IMR-90 (cell line): Measurements from ENCODE around the gene SLC16A1. TPM values are rescaled to one million over a fixed set of nuclear protein-coding genes. Genes with fewer than 3 reads are reported as not detected.

Source experiments
- ATAC-seq: fragments of 200-7000 bp; cut with Tn5 transposase; 2 replicates; pipeline ENCODE4 v1.9.1; 2020; ENCODE audit warnings: low read depth, mild to moderate bottlenecking, moderate library complexity
- BruUV-seq: library from RNA; stranded (reverse); fragments of 400-500 nt; replicated peaks from 2 replicates; lab custom pipeline; 2021; lab: Mats Ljungman, UMichigan
- CTCF ChIA-PET: fragments of 300-600 bp; formaldehyde crosslinking; extraction: SDS; loops from one replicate; lab custom pipeline; 2021; ENCODE audit warnings: antibody characterized with exemption; lab: Yijun Ruan, JAX
- POLR2A ChIA-PET: fragments of 300-600 bp; sonication (Branson Sonifier 250); formaldehyde crosslinking; loops from one replicate; lab custom pipeline; 2022; ENCODE audit warnings: antibody characterized with exemption; ENCODE audit not compliant: unreplicated experiment; lab: Charles Lee
- DNase-seq: peaks from one replicate; pipeline ENCODE4 v3.0.0; 2013
- H2AFZ ChIP-seq: replicated peaks from 2 replicates; pipeline ENCODE3; 2013; ENCODE audit warnings: low read length, mild to moderate bottlenecking; ENCODE audit not compliant: poor library complexity
- H2AK5ac ChIP-seq: 2 replicates; pipeline ENCODE4 v1.6.1; 2013; ENCODE audit warnings: low read depth, low read length, inconsistent platforms
- H2AK9ac ChIP-seq: replicated peaks from 2 replicates; pipeline ENCODE3; 2013; ENCODE audit warnings: mild to moderate bottlenecking, low read depth, low read length, moderate library complexity; ENCODE audit not compliant: poor library complexity
- H2BK120ac ChIP-seq: 2 replicates; pipeline ENCODE4 v1.6.1; 2013; ENCODE audit warnings: low read depth, low read length, inconsistent platforms
- H2BK15ac ChIP-seq: 3 replicates; pipeline ENCODE4 v1.6.1; 2013; ENCODE audit warnings: low read depth, low read length, inconsistent platforms
- H2BK20ac ChIP-seq: 2 replicates; pipeline ENCODE4 v1.6.1; 2013; ENCODE audit warnings: low read depth, mild to moderate bottlenecking, inconsistent platforms, low read length, moderate library complexity
- H2BK5ac ChIP-seq: 2 replicates; pipeline ENCODE4 v1.6.1; 2013; ENCODE audit warnings: mild to moderate bottlenecking, low read depth, low read length, inconsistent platforms; ENCODE audit not compliant: poor library complexity, severe bottlenecking
- H3K14ac ChIP-seq: replicated peaks from 2 replicates; pipeline ENCODE4 v1.6.1; 2013; ENCODE audit warnings: low read depth, low read length, inconsistent platforms
- H3K18ac ChIP-seq: 2 replicates; pipeline ENCODE4 v1.6.1; 2013; ENCODE audit warnings: low read depth, low read length, control low read depth
- H3K23ac ChIP-seq: 2 replicates; pipeline ENCODE4 v1.6.1; 2013; ENCODE audit warnings: low read depth, low read length, inconsistent platforms
- H3K27ac ChIP-seq: 2 replicates; pipeline ENCODE4 v1.5.1; 2013; ENCODE audit warnings: mild to moderate bottlenecking, control low read depth, low read length; ENCODE audit not compliant: insufficient read depth
- H3K27me3 ChIP-seq: 2 replicates; pipeline ENCODE4 v1.6.1; 2013; ENCODE audit warnings: low read length; ENCODE audit not compliant: control insufficient read depth, insufficient read depth
- H3K36me3 ChIP-seq: 2 replicates; pipeline ENCODE4 v1.6.1; 2013; ENCODE audit warnings: low read length, mixed read lengths; ENCODE audit not compliant: control insufficient read depth, insufficient read depth
- H3K4ac ChIP-seq: 2 replicates; pipeline ENCODE4 v1.6.1; 2013; ENCODE audit warnings: low read depth, low read length, inconsistent platforms
- H3K4me1 ChIP-seq: 2 replicates; pipeline ENCODE4 v1.6.1; 2013; ENCODE audit warnings: low read length, mixed read lengths; ENCODE audit not compliant: control insufficient read depth, insufficient read depth
- H3K4me2 ChIP-seq: 2 replicates; pipeline ENCODE4 v1.6.1; 2013; ENCODE audit warnings: low read depth, mild to moderate bottlenecking, control low read depth, low read length, moderate library complexity
- H3K4me3 ChIP-seq: 2 replicates; pipeline ENCODE4 v1.5.1; 2013; ENCODE audit warnings: low read depth, mild to moderate bottlenecking, control low read depth, low read length, moderate library complexity; ENCODE audit not compliant: insufficient read depth
- H3K56ac ChIP-seq: 2 replicates; pipeline ENCODE4 v1.6.1; 2013; ENCODE audit warnings: low read length, inconsistent platforms; ENCODE audit not compliant: insufficient read depth; ENCODE audit errors: extremely low read depth
- H3K79me1 ChIP-seq, 2 experiments: 2 replicates each; pipeline ENCODE4 v1.6.1; 2013; ENCODE audit warnings: low read length in 2 of 2, inconsistent platforms in 1 of 2, low read depth in 1 of 2
- H3K9ac ChIP-seq: 2 replicates; pipeline ENCODE4 v1.6.1; 2013; ENCODE audit warnings: low read depth, low read length, control low read depth
- H3K9me1 ChIP-seq: 2 replicates; pipeline ENCODE4 v1.6.1; 2013; ENCODE audit warnings: low read length, inconsistent platforms; ENCODE audit not compliant: insufficient read depth
- H3K9me3 ChIP-seq: 2 replicates; pipeline ENCODE4 v1.6.1; 2013; ENCODE audit warnings: low read length; ENCODE audit not compliant: control insufficient read depth, insufficient read depth
- H4K20me1 ChIP-seq: 2 replicates; pipeline ENCODE4 v1.6.1; 2013; ENCODE audit warnings: low read length, inconsistent platforms; ENCODE audit not compliant: insufficient read depth
- H4K5ac ChIP-seq: 2 replicates; pipeline ENCODE4 v1.6.1; 2013; ENCODE audit warnings: mild to moderate bottlenecking, low read depth, low read length, control low read depth
- H4K8ac ChIP-seq, 2 experiments: 2 replicates each; pipeline ENCODE4 v1.6.1; 2013; ENCODE audit warnings: low read depth in 2 of 2, low read length in 2 of 2, control low read depth in 1 of 2, inconsistent platforms in 1 of 2
- H4K91ac ChIP-seq: 2 replicates; pipeline ENCODE4 v1.6.1; 2013; ENCODE audit warnings: low read depth, low read length, inconsistent platforms; ENCODE audit not compliant: insufficient read depth
- BHLHE40 ChIP-seq: fragments of 150-350 bp; IDR thresholded peaks from 2 replicates; pipeline ENCODE4 v1.6.1; 2016; ENCODE audit warnings: mild to moderate bottlenecking, low read depth, low read length
- CEBPB ChIP-seq: IDR thresholded peaks from 2 replicates; pipeline ENCODE4 v1.6.1; 2012; ENCODE audit warnings: low read depth, low read length, improper control_type of control experiment
- CHD1 ChIP-seq: IDR thresholded peaks from 2 replicates; pipeline ENCODE4 v1.6.1; 2012; ENCODE audit warnings: low read depth, low read length, improper control_type of control experiment
- CTCF ChIP-seq: conservative IDR thresholded peaks from 2 replicates; pipeline ENCODE4 v1.5.1; 2012; ENCODE audit warnings: mild to moderate bottlenecking, low read depth, low read length, improper control_type of control experiment
- ELK1 ChIP-seq: fragments of 150-350 bp; IDR thresholded peaks from 2 replicates; pipeline ENCODE4 v1.6.1; 2016; ENCODE audit warnings: low read depth, mild to moderate bottlenecking, low read length, moderate library complexity, borderline replicate concordance
- FOS ChIP-seq: fragments of 150-350 bp; IDR thresholded peaks from 2 replicates; pipeline ENCODE4 v1.6.1; 2016; ENCODE audit warnings: low read depth, low read length
- MAFK ChIP-seq: IDR thresholded peaks from 2 replicates; pipeline ENCODE4 v1.6.1; 2012; ENCODE audit warnings: low read depth, low read length, improper control_type of control experiment
- MAZ ChIP-seq: IDR thresholded peaks from 2 replicates; pipeline ENCODE4 v1.6.1; 2012; ENCODE audit warnings: low read depth, mild to moderate bottlenecking, low read length, improper control_type of control experiment, moderate library complexity, borderline replicate concordance
- MXI1 ChIP-seq: IDR thresholded peaks from 2 replicates; pipeline ENCODE4 v1.6.1; 2012; ENCODE audit warnings: low read depth, mild to moderate bottlenecking, low read length, moderate library complexity, borderline replicate concordance
- NFE2L2 ChIP-seq: fragments of 150-350 bp; IDR thresholded peaks from 2 replicates; pipeline ENCODE4 v1.6.1; 2016; ENCODE audit warnings: low read depth, mild to moderate bottlenecking, low read length
- POLR2A ChIP-seq: IDR thresholded peaks from 2 replicates; pipeline ENCODE4 v1.6.1; 2012; ENCODE audit warnings: mild to moderate bottlenecking, low read depth, low read length
- RAD21 ChIP-seq: IDR thresholded peaks from 2 replicates; pipeline ENCODE4 v1.6.1; 2012; ENCODE audit warnings: low read length, improper control_type of control experiment
- RCOR1 ChIP-seq: IDR thresholded peaks from 2 replicates; pipeline ENCODE4 v1.6.1; 2012; ENCODE audit warnings: mild to moderate bottlenecking, low read length, improper control_type of control experiment; ENCODE audit not compliant: insufficient replicate concordance
- RFX5 ChIP-seq: IDR thresholded peaks from 2 replicates; pipeline ENCODE4 v1.8.0; 2012; ENCODE audit warnings: low read depth, mild to moderate bottlenecking, low read length, moderate library complexity
- SMC3 ChIP-seq: fragments of 150-350 bp; IDR thresholded peaks from 2 replicates; pipeline ENCODE4 v1.6.1; 2016; ENCODE audit warnings: low read depth, mild to moderate bottlenecking, antibody characterized with exemption, low read length, moderate library complexity
- USF2 ChIP-seq: fragments of 150-350 bp; IDR thresholded peaks from 2 replicates; pipeline ENCODE4 v1.6.1; 2017; ENCODE audit warnings: mild to moderate bottlenecking, antibody characterized with exemption, low read length, low read depth
- WGBS, 2 experiments: methylation state at CpG; one replicate each; pipeline versions ENCODE4 v1.1.5 to v1.1.7; 2013; ENCODE audit warnings: missing lambda C conversion rate in 2 of 2; ENCODE audit not compliant: insufficient read length in 1 of 2; ENCODE audit errors: extremely low coverage in 2 of 2; 5-methylcytosine and 5-hydroxymethylcytosine counted together
- dilution Hi-C: fragments of 300-500 bp; cut with HindIII; formaldehyde crosslinking; loops from one replicate; pipeline ENCODE4 v1.14.3; 2018; ENCODE audit warnings: low sequenced_read_pairs; ENCODE audit not compliant: unreplicated experiment
- in situ Hi-C: fragments of 300-500 bp; cut with MboI; formaldehyde crosslinking; loops from 3 replicates; pipeline ENCODE4 v1.14.3; 2019; ENCODE audit warnings: low sequenced_read_pairs, inconsistent platforms, mixed read lengths
- intact Hi-C: fragments of 100-400 bp; cut with micrococcal nuclease; formaldehyde crosslinking; loops from 2 replicates; pipeline ENCODE4 v1.10.0; 2022
- polyA plus RNA-seq, 3 experiments: library from polyadenylated mRNA; depleted of rRNA; stranded (reverse); fragments of >200 nt; gene quantifications; 2 replicates each; pipeline ENCODE4 v1.2.3, GENCODE V29; 2012; ENCODE audit warnings: low replicate concordance in 1 of 3
- total RNA-seq: library from RNA; depleted of rRNA; stranded (reverse); fragments of >200 nt; gene quantifications from 2 replicates; pipeline ENCODE4 v1.2.3, GENCODE V29; 2012

The SLC16A1 gene
- total and polyA plus RNA-seq, 2 of the 4 experiments (the other 2 are of a cell fraction), result 32.9 to 156 TPM

- ATAC-seq (no peak), DNase-seq (no peak)
- Histone ChIP-seq H3K18ac (no peak overlapping the region), H2AK5ac (no peak overlapping the region), H2BK5ac (no peak overlapping the region), H3K4ac (no peak overlapping the region), H2BK120ac (no peak overlapping the region), H3K56ac (no peak overlapping the region), H3K4me3 (no peak overlapping the region), H4K91ac (no peak overlapping the region), H2AFZ (no peak overlapping the region), H2BK15ac (no peak overlapping the region), H3K79me1 (peaks cover 9 to 12% of the 10 kb centered on the region in 2 experiments), H3K27ac (no peak overlapping the region), H3K9me1 (peaks cover 7% of the 10 kb centered on the region), H2AK9ac (no peak overlapping the region), H4K5ac (no peak overlapping the region), H3K27me3 (no peaks in the 10 kb centered on the region), H3K4me2 (no peak overlapping the region), H4K8ac (no peak overlapping the region), H3K36me3 (peaks cover 5% of the 10 kb centered on the region), H2BK20ac (no peak overlapping the region), H3K4me1 (peaks cover 4% of the 10 kb centered on the region; the same call in 1 of the 2 replicates), H3K9me3 (no peaks in the 10 kb centered on the region), H4K20me1 (no peaks in the 10 kb centered on the region), H3K23ac (no peak overlapping the region), H3K9ac (no peak overlapping the region), H3K14ac (no peak overlapping the region)
- dilution Hi-C loops, result no loop called here
- CTCF ChIA-PET, result interaction anchor here (1.3 kb wide), 1 partner anchor 10 kb away, joined by 3 read pairs; no protein-coding TSS in a partner anchor
- no CpG with 5 or more reads among the region's 5 CpGs for WGBS, 2 experiments
- intact Hi-C loops, result no loop called here
- POLR2A ChIA-PET, result no interaction called here
- BruUV-seq, result no TSS peak
- no peak for TF ChIP-seq ELK1
- TF ChIP-seq CTCF, result no peak
- no peak for TF ChIP-seq MXI1
- no peak for TF ChIP-seq POLR2A
- TF ChIP-seq FOS, result no peak
- TF ChIP-seq RCOR1, result no peak
- no peak for TF ChIP-seq CHD1
- TF ChIP-seq MAZ, result no peak
- no peak for TF ChIP-seq CEBPB
- TF ChIP-seq BHLHE40, result no peak
- no peak for TF ChIP-seq RFX5
- no peak for TF ChIP-seq NFE2L2
- no peak for TF ChIP-seq USF2
- no peak for TF ChIP-seq RAD21
- no peak for TF ChIP-seq MAFK
- no peak for TF ChIP-seq SMC3
- in situ Hi-C loops, result no loop called here
These were observed 44.3 kb downstream of the SLC16A1 start for GRCh38 chr1:112911506-112912220.
